Right lobe of liver (tissue), 4 donors: ENCODE results near the gene CNPY1.

Source experiments
- POLR2A ChIP-seq: fragments of 450-650 bp; IDR thresholded peaks from one replicate; pipeline ENCODE4 v1.6.1; 2017; ENCODE audit warnings: antibody characterized with exemption, mild to moderate bottlenecking
- TF ChIP-seq, protein P1 (sequence below), 4 donors: fragments of 200-600 bp in 3 of 4; fragments of 450-650 bp in 1 of 4; IDR thresholded peaks; one replicate each; pipeline versions ENCODE4 v1.5.1 to v1.8.0; 2016 to 2022; ENCODE audit warnings: antibody characterized with exemption in 4 of 4, mild to moderate bottlenecking in 2 of 4
- donor health status: DM: no; HTN: no; CAD: no.
- donor health status: DM: no; HTN: no; CAD: no.
- donor health status: DM: no; HTN: yes; CAD: no.

DNA sequence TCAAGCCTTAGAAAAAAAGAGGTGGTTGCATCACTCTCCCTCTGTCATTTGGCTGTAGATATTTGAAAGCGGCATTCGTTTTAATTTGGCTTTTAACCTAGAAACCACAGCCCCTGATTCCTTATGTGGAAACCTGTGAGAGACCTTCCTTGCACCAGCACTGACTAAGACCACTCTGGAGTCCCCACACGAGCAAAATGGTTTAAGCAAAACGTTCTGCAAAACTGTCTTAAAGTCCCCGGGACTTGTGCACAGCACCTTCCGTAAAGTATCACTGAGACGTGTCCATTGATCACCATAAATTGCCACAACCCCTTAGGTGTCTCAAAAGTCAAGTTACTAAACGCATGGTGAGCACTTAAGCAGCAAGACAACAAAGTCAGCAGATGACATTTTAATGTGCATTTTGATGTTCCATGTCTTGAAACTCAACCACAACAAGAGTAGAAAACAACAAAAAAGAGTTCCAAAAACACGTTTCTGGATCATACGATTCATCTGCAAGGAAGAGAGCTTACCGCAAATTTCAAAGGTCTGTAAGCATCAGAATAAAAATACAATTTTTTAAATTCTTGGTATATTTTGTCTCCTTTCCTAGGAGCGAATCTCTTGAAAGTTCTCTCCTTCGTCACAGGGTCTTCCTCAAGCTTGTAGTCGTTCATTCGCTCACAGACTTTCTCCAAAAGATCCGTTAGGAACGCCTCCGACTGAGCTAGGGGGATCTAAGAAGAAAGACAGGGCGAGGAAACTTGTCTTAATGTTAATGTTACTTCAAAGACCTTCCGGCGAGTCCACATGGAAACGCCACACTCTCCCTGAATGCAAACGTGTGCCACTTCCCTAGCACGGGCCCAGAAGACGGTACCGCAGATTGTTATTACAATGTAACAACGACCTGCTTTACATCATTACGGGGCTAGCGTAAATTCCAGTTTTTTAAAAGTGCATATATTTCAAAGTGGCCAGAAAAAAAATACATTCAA lies 37.7 kb downstream of the CNPY1 start:
- TF ChIP-seq, protein P1, sequence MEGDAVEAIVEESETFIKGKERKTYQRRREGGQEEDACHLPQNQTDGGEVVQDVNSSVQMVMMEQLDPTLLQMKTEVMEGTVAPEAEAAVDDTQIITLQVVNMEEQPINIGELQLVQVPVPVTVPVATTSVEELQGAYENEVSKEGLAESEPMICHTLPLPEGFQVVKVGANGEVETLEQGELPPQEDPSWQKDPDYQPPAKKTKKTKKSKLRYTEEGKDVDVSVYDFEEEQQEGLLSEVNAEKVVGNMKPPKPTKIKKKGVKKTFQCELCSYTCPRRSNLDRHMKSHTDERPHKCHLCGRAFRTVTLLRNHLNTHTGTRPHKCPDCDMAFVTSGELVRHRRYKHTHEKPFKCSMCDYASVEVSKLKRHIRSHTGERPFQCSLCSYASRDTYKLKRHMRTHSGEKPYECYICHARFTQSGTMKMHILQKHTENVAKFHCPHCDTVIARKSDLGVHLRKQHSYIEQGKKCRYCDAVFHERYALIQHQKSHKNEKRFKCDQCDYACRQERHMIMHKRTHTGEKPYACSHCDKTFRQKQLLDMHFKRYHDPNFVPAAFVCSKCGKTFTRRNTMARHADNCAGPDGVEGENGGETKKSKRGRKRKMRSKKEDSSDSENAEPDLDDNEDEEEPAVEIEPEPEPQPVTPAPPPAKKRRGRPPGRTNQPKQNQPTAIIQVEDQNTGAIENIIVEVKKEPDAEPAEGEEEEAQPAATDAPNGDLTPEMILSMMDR (IDR thresholded peaks at IDR 0.05): no peak
- no peak for TF ChIP-seq POLR2A
